A673 (cell line): ENCODE results near the gene RFFL. TPM values are rescaled to one million over a fixed set of nuclear protein-coding genes. Genes with fewer than 3 reads are reported as not detected.

Experiments
- BruUV-seq: library from RNA; stranded (reverse); fragments of 400-500 nt; replicated peaks from 2 replicates; lab custom pipeline; 2021; lab: Mats Ljungman, UMichigan
- CTCF ChIA-PET: fragments of 300-600 bp; sonication (Branson Sonifier 250); formaldehyde crosslinking; loops from one replicate; lab custom pipeline; 2022; ENCODE audit warnings: antibody characterized with exemption; lab: Charles Lee
- POLR2A ChIA-PET: fragments of 300-600 bp; sonication (Branson Sonifier 250); formaldehyde crosslinking; loops from one replicate; lab custom pipeline; 2022; ENCODE audit warnings: antibody characterized with exemption; ENCODE audit not compliant: low non-redundant PET; lab: Charles Lee
- DNase-seq: peaks from one replicate; pipeline ENCODE4 v3.0.0-alpha.2; 2015; ENCODE audit warnings: low spot score
- H3K27ac ChIP-seq: fragments of 200-600 bp; sonication (generic); 2 replicates; pipeline ENCODE4 v1.5.1; 2016; ENCODE audit warnings: mixed run types, low read depth, mild to moderate bottlenecking, mixed read lengths, antibody characterized with exemption, low read length; ENCODE audit not compliant: poor library complexity, severe bottlenecking
- H3K27me3 ChIP-seq: fragments of 200-600 bp; sonication (generic); replicated peaks from 2 replicates; pipeline ENCODE4 v1.6.1; 2017; ENCODE audit warnings: mixed run types, low read depth, mild to moderate bottlenecking, mixed read lengths, antibody characterized with exemption, low read length; ENCODE audit not compliant: insufficient read depth, poor library complexity
- H3K36me3 ChIP-seq: fragments of 200-600 bp; sonication (generic); 2 replicates; pipeline ENCODE4 v1.6.1; 2016; ENCODE audit warnings: mixed run types, mild to moderate bottlenecking, mixed read lengths, antibody characterized with exemption, low read length; ENCODE audit not compliant: insufficient read depth, poor library complexity, severe bottlenecking
- H3K4me1 ChIP-seq: fragments of 200-600 bp; sonication (generic); 2 replicates; pipeline ENCODE4 v1.6.1; 2017; ENCODE audit warnings: mixed run types, mild to moderate bottlenecking, mixed read lengths, antibody characterized with exemption, low read length; ENCODE audit not compliant: insufficient read depth, poor library complexity, severe bottlenecking
- H3K4me3 ChIP-seq: fragments of 200-600 bp; sonication (generic); 2 replicates; pipeline ENCODE4 v1.5.1; 2016; ENCODE audit warnings: low read depth, mixed run types, mild to moderate bottlenecking, mixed read lengths, low read length; ENCODE audit not compliant: poor library complexity, severe bottlenecking
- H3K9me3 ChIP-seq: fragments of 200-600 bp; sonication (generic); 2 replicates; pipeline ENCODE4 v1.6.1; 2016; ENCODE audit warnings: mixed run types, low read depth, mild to moderate bottlenecking, mixed read lengths, antibody characterized with exemption, low read length; ENCODE audit not compliant: poor library complexity, severe bottlenecking
- CTCF ChIP-seq: fragments of 300-800, 200-600 bp; sonication (generic); conservative IDR thresholded peaks from 2 replicates; pipeline ENCODE4 v1.5.1; 2017; ENCODE audit warnings: low read depth, mild to moderate bottlenecking, antibody characterized with exemption, low read length, moderate library complexity, mixed read lengths
- EZH2 ChIP-seq: fragments of 200-600 bp; sonication (generic); IDR thresholded peaks from 2 replicates; pipeline ENCODE4 v1.6.1; 2017; ENCODE audit warnings: borderline replicate concordance, low read depth, mild to moderate bottlenecking, mixed read lengths, antibody characterized with exemption, low read length; ENCODE audit not compliant: poor library complexity, severe bottlenecking
- intact Hi-C: fragments of 100-400 bp; cut with micrococcal nuclease; formaldehyde crosslinking; loops from one replicate; pipeline ENCODE4 v1.10.0; 2022; ENCODE audit not compliant: unreplicated experiment
- total RNA-seq: library from RNA; stranded (reverse); gene quantifications from 2 replicates; pipeline ENCODE4 v1.2.3, GENCODE V29; 2021

Gene RFFL
- total RNA-seq, 1 experiment from 2014 or later = 10.5 TPM

GRCh38 chr17:35052241-35052610 is 11.3 kb downstream of the RFFL start:
- no peaks in the 10 kb centered on the region for H3K36me3 ChIP-seq
- no peak for DNase-seq
- no peaks in the 10 kb centered on the region for H3K27me3 ChIP-seq
- ChIA-PET CTCF (no interaction called here), POLR2A (no interaction called here)
- H3K4me3 ChIP-seq = no peak overlapping the region
- H3K9me3 ChIP-seq = no peaks in the 10 kb centered on the region
- no TSS peak for BruUV-seq
- no peaks in the 10 kb centered on the region for H3K4me1 ChIP-seq
- intact Hi-C loops = no loop called here
- no peak overlapping the region for H3K27ac ChIP-seq
- no peak for TF ChIP-seq EZH2
- no peak for TF ChIP-seq CTCF

GRCh38 chr17:35051579-35052240 is 11.8 kb downstream of the RFFL start:
- DNase-seq = no peak

DNA sequence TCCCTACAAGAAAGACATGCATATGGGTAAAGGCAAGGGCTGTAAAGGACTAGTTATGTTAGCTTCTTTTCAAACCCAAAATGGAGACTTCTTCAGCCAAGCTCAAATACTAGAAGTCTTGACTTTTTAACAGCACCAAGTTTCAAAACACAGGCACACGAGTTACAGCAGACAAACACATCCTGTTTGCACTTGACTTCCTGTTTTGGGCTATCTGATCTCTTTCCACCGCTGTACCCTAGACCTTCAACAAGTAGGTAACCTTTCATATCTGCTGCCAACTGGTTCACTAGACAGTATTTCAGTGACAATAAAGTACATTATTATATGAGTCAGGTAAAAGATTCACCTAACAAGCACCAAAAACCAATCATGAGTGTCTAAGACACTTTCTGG is 12.3 kb downstream of the RFFL start:
- H3K27ac ChIP-seq = no peak overlapping the region
- no peak for DNase-seq
- H3K27me3 ChIP-seq = no peaks in the 10 kb centered on the region
- no TSS peak for BruUV-seq
- no peak overlapping the region for H3K4me3 ChIP-seq
- ChIA-PET CTCF (no interaction called here), POLR2A (no interaction called here)
- no peaks in the 10 kb centered on the region for H3K36me3 ChIP-seq
- H3K9me3 ChIP-seq = no peaks in the 10 kb centered on the region
- H3K4me1 ChIP-seq = no peaks in the 10 kb centered on the region
- TF ChIP-seq EZH2 = no peak
- no peak for TF ChIP-seq CTCF
- intact Hi-C loops = no loop called here

More at GRCh38 chr17:35051579-35052240, 11.8 kb downstream of the RFFL start:
- intact Hi-C loops = no loop called here
- Histone ChIP-seq H3K4me1 (no peaks in the 10 kb centered on the region), H3K27ac (no peak overlapping the region), H3K27me3 (no peaks in the 10 kb centered on the region), H3K36me3 (no peaks in the 10 kb centered on the region), H3K4me3 (no peak overlapping the region), H3K9me3 (no peaks in the 10 kb centered on the region)
- TF ChIP-seq EZH2 (no peak), CTCF (no peak)
- ChIA-PET CTCF (no interaction called here), POLR2A (no interaction called here)
- BruUV-seq = no TSS peak
